Stimulated activated CD4-positive, alpha-beta T cell treated with anti-CD3 and anti-CD28 coated beads, Interleukin-12 subunit alpha, Interleukin-12 subunit beta, amount 100 ng/mL, for 24 hours (primary cell): ENCODE measurements around the gene PBXIP1.

Experiments used
- DNase-seq, 2 experiments: peaks; one replicate each; pipeline ENCODE4 v3.0.0-alpha.2; 2020; ENCODE audit warnings: low read depth in 2 of 2

Gene PBXIP1

GRCh38 chr1:154973344-154974101 is 17.6 kb upstream of the PBXIP1 start:
- DNase-seq: peak; percentile 78 to 98

- no peak for DNase-seq
These were observed 16.8 kb upstream of the PBXIP1 start for GRCh38 chr1:154972517-154973343.

GRCh38 chr1:154972213-154972516 is 16.3 kb upstream of the PBXIP1 start:
- DNase-seq: no peak

GRCh38 chr1:154971341-154971998 is 15.6 kb upstream of the PBXIP1 start:
- no peak for DNase-seq

- DNase-seq: peak in 1 of 2 experiments; percentile 30
These were observed 14.9 kb upstream of the PBXIP1 start, which contains the start of gene SHC1 for GRCh38 chr1:154970631-154971340. Gene SHC1 (minus strand): TSS chr1:154970747. CDS start chr1:154970526, 221 bp downstream.

- DNase-seq: no peak
These were observed 14.1 kb upstream of the PBXIP1 start for GRCh38 chr1:154969860-154970452.

- DNase-seq: no peak
These were observed 13.3 kb upstream of the PBXIP1 start for GRCh38 chr1:154969246-154969645.

- no peak for DNase-seq
These were observed 12.8 kb upstream of the PBXIP1 start for GRCh38 chr1:154968731-154969130.

- no peak for DNase-seq
These were observed 11.5 kb upstream of the PBXIP1 start for GRCh38 chr1:154967331-154967950.

- no peak for DNase-seq
These were observed 10.2 kb upstream of the PBXIP1 start for GRCh38 chr1:154966111-154966510.

- DNase-seq: no peak
These were observed 8.5 kb upstream of the PBXIP1 start for GRCh38 chr1:154964359-154964758.

GRCh38 chr1:154963643-154964042 is 7.7 kb upstream of the PBXIP1 start:
- DNase-seq: no peak

GRCh38 chr1:154962795-154963330 is 7.0 kb upstream of the PBXIP1 start:
- no peak for DNase-seq

GRCh38 chr1:154962156-154962749 is 6.4 kb upstream of the PBXIP1 start:
- no peak for DNase-seq

- DNase-seq: peak; percentile 64 to 84
These were observed 5.6 kb upstream of the PBXIP1 start, which contains the start of gene PYGO2 for GRCh38 chr1:154961207-154962155. Gene PYGO2 (minus strand): TSS chr1:154961782. CDS start chr1:154961576, 206 bp downstream.

GRCh38 chr1:154960446-154961136 is 4.7 kb upstream of the PBXIP1 start:
- DNase-seq: no peak

- no peak for DNase-seq
These were observed 3.5 kb upstream of the PBXIP1 start for GRCh38 chr1:154959426-154959780.

- no peak for DNase-seq
These were observed 3.0 kb upstream of the PBXIP1 start for GRCh38 chr1:154958681-154959425.
